IPS DF 19.7 (cell line): ENCODE data around the gene CNTNAP5.

Source experiments
- DNase-seq: peaks from one replicate; pipeline ENCODE4 v3.0.0-alpha.2; 2013; ENCODE audit warnings: low read depth, low spot score

Gene CNTNAP5

GRCh38 chr2:124025171-124025580, at the start of gene CNTNAP5:
Gene CNTNAP5 (plus strand): TSS chr2:124025287. CDS start chr2:124025651, 364 bp downstream.
- no peak for DNase-seq

DNA sequence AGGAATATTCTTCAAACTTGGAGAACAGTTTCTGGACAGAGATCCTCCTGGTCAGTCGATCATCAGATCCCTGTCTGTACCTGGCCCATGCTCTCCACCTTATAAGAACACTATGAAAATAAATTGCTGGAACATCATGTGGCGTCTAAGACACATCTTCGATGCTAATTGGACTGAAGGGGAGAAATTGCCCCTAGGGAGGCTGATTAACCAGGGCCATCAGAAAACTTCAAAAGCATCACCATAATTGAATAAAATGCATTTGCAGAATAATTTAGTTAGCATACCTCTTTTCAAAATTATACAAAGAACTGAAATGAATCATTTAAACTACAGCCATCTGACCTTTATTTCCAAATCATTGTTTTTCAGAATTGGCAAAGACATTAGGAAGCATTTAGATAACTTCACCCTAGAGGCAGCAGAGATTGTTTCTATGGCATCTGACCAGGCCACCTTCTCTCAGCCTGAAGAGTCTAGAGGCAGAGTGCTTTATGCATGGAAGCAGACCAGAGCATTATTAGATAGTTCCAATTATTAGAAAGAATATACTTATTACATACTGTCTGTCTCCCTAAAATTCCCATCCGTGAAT, 48.9 kb upstream of the CNTNAP5 start:
- no peak for DNase-seq

GRCh38 chr2:123993728-123994323, 31.3 kb upstream of the CNTNAP5 start:
- DNase-seq, result peak; percentile 20

DNA sequence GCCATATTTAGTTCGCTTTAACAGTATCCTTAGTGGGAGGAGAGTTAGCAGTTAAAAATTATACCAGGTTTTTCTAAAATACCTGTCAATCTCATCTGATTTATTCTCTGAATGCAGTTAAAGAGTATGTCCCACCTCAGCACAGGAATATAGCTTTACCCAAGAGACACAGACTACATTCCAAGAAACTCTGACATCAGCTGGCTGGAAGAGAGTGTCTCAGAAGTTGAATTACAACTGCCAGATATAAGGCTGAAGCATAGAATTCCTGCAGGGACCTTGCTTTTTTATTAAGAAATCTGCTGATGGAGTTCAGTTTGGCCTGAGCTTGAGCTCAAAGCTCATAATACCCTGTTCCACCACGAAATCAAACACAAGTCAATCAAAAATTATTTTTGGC, 25.4 kb upstream of the CNTNAP5 start:
- DNase-seq, result no peak

- DNase-seq, result no peak
Observed at GRCh38 chr2:124001696-124002430, 23.2 kb upstream of the CNTNAP5 start.

GRCh38 chr2:124018890-124019289, 6.2 kb upstream of the CNTNAP5 start:
- no peak for DNase-seq

- DNase-seq, result no peak
Observed at GRCh38 chr2:124024561-124025170, 421 bp upstream of the CNTNAP5 start.

- DNase-seq, result no peak
Observed at GRCh38 chr2:124025891-124026434, 876 bp downstream of the CNTNAP5 start.

GRCh38 chr2:124026503-124026902, 1.4 kb downstream of the CNTNAP5 start:
- DNase-seq, result no peak

DNA sequence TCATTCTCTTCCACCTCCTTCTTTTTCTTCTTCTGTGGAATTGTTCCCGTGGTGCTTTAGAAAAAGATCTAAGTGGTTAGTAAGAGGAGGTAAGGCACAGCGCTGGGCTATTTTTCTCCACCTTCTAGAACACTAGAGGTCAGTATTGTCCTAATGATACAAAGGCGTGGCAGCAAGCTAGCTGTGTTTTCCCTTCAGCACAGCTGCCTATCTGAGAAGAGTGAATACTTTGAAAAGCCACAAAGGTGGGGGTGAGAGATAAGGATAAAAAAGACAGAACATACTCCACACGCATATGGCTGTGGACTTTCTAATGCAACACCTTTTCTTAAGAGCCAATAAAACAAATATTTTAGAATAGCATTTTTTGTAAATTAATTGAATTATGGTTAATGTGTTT, 2.1 kb downstream of the CNTNAP5 start:
- no peak for DNase-seq

GRCh38 chr2:124032799-124033198, 7.7 kb downstream of the CNTNAP5 start:
- no peak for DNase-seq

GRCh38 chr2:124034265-124034664, 9.2 kb downstream of the CNTNAP5 start:
- DNase-seq, result no peak

DNA sequence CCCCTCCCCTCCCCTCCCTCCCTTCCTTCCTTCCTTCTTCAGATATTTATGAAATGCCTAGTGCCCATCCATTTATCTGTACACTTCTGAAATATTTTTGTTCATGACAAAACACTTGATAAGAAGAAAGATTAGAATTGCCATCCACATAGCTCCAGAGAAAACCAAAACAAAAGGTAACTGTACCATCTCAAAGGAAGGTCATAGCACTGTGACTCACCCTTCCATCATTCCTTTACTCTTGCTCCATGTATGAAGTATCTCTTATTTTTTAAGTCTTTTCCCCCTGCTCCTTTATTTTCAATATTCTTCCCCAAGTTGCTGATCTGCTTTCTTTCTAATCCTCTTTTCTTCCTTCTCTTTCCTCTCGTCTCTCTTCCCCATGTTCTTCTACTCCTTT, 9.9 kb downstream of the CNTNAP5 start:
- no peak for DNase-seq

DNA sequence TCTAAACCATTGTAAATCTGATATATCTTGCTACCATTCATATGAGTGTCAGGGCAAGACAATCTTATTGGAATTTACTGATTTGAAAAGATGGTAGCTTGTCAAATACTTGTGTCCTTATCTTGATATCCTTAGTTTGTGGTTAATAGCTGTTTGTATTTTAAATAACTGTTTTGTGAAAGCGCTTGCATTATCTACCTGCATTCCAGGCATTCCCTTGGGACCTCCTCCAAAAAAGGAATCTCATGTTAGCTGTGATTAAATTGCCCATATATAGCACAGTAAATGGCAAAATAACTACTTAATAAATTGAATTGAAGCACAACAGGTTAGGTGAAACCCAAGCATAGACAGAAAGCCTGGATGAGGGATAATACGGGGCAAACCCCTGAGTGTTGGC, 13.9 kb downstream of the CNTNAP5 start:
- no peak for DNase-seq

DNA sequence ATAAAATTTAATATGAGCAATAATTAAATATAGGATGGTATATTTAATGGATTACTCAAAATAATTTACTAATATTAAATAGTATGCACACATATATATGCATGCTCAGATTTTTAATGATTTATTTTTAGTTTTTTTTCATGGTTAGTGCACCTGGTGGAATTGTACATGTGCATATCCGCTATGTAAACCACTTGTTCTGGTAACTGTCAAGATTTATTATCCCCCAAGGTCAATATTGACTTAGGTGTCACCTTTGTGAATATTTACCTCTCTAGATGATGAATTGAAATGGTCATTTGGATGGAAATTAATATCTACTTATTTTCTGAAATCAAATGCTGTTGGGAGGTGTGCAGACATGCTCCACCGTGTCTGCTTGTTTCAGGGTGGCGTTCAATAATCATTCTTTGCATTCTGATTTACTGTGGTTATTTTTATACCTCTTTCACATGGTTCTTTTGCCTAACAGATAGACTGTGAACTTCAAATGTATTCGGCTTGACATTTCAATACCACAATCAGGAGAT, 14.7 kb downstream of the CNTNAP5 start:
- DNase-seq, result no peak

GRCh38 chr2:124045894-124046293, 20.8 kb downstream of the CNTNAP5 start:
- DNase-seq, result no peak

DNA sequence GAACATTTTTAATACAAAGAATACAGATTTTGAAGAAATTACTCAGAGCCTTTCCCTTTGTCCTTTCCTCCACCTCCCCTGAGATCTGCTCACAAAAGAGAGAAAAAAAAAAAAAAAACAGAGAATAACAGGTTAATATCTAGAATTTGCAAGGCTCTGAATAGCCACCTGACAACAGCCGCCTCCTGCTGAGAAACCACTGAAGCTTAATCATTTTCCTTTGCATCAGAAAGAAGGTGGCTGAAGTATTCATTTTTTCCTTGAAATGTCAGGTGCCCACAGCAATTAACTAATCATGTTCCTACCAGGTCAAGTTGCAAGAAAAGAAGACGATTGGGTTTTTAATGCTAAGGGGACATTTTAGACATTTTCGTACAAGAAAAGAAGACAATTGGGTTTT, 21.2 kb downstream of the CNTNAP5 start:
- DNase-seq, result no peak

GRCh38 chr2:124048102-124048501, 23.0 kb downstream of the CNTNAP5 start:
- DNase-seq, result no peak

GRCh38 chr2:124048664-124049063, 23.6 kb downstream of the CNTNAP5 start:
- no peak for DNase-seq

DNA sequence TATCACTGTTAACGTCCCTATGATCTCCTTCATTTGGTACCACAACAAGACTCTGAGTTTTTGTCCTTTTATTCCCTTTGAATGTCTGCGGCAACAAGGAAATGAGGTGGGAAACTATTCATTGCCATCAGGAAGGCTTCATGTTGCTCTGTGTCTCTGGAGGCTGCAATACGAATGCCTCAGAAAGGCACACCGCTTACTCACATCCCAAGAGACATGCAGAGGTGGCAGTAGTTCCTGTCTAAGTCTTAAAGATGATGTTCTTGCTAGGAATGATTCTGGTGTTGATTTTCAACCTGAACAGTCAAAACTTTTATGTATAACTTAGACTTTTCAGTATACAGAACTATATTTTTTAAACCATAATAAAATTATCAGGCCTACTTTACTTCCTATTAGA, 24.0 kb downstream of the CNTNAP5 start:
- no peak for DNase-seq

DNA sequence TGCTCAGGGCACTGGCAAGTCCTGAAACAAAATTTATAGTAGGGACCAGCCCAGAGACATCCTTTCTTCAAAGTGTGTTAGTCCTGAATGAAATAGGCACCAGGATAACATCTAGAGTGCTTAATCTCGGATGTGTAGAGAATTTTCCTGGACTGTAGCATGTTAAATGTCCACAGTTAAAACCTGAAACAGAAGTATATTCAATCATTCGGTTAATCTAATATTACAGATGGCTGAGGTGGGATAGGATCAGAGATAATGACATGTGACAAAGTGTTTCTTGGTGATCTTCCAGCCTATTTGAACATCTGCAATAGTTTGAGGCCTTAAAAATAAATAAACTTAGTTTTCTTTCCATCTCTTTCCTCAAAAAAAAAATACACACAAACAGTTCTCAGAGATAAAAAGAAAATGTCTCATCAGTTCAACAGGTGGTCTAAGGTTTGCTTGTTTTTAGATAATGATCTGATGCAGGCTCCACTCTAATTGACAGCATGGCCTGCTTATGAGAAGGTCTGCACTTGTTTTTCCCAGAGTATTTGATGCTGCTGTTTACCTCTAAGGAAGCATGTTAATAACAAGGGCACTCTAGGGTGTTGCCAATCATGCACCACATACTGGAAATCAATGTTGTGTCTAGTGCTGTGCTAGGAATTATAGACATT, 25.9 kb downstream of the CNTNAP5 start:
- no peak for DNase-seq

DNA sequence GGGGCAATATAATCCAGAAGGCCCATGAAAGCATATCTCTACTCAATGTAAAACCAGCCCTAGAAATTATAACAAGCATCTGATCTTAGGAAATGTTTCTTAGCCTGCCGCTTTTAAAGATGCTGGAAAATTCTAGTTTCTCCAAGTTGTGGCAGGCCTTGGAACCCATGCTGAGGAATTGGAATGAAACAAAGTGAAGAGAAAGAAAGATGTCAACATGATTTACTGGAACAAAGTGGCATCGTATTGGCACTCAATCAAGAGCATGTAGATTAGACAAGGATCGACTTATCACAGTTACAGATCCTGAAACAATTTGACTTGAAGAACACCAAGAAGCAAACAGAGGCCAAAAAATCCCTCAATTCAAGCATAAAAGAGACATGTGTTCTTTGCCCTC, 28.7 kb downstream of the CNTNAP5 start:
- DNase-seq, result no peak
